ENCODE data around the gene MIER2. TPM values are rescaled to one million over a fixed set of nuclear protein-coding genes. Genes with fewer than 3 reads are reported as not detected.
A peak's percentile ranks its signal among the peaks of the same experiment; 100 is the strongest.

MIER2 gene
- polyA plus RNA-seq, 1 of the 3 experiments (the other 2 are of a cell fraction) = 15.9 TPM

DNA sequence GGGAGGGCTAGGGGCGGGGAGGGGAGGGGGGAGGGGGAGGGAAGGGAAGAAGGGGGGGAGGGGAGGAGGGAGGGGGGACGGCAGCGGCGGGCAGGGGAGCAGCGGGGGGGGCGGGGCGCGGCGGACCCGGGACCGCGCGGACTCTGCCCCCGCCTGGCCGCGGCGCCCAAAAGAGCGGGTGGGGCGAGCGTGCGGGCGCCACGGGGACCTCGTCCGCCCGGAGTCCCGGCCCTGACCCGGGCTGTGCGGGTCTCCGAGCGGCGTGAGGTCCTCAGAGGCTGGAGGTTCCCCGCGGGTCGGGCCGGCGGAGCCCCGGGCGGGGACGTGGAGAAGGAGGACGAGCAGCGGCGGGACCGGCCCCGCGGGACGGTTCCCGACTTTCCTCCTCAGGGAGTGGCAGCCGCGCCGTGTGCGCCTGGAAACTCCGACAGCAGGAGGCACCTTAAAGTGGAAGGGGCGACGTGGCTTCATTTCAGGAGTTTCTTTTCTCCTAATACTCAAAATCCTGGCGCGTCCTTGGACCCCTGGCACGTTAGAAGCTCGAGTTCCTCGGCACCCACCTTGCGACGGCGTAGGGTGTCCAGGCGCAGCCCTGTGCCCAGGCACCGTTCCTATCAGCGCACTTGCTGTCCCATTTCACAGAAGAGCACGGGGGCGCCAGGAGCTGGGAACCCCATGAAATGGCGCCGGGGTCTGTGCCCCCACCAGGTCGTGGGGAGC lies 52.9 kb downstream of the MIER2 start:
- Histone ChIP-seq H3K4me1 (ENCODE audit: control insufficient read depth in 1 of 2, insufficient read depth in 2 of 2, low read depth in 1 of 2, low read length in 1 of 2) (no peaks in the 10 kb centered on the region; a peak in 1 of 4 replicates), H3K9ac (no peak overlapping the region), H3K4me2 (no peak overlapping the region), H2AFZ (ENCODE audit: low read depth) (no peak overlapping the region), H3F3A (replicated peaks; ENCODE audit: insufficient read depth) (peaks cover 3% of the 10 kb centered on the region), H3K27ac (ENCODE audit: low read depth in 2 of 2, low read length in 1 of 2) (no peak overlapping the region), H3K4me3 (ENCODE audit: low read depth in 2 of 2, low read length in 1 of 2) (peak overlapping the region in 1 of 2 experiments; percentile 25; a peak in 2 of 4 replicates), H3K9me3 (no peaks in the 10 kb centered on the region), H4K20me1 (ENCODE audit: insufficient read depth) (no peaks in the 10 kb centered on the region), H3K36me3 (replicated peaks in 1 of 2; ENCODE audit: control insufficient read depth in 1 of 2, insufficient read depth in 2 of 2, low read length in 1 of 2) (no peaks in the 10 kb centered on the region), H3K9me2 (no peaks in the 10 kb centered on the region), H3K79me2 (ENCODE audit: insufficient read depth) (no peaks in the 10 kb centered on the region), H3K27me3 (ENCODE audit: insufficient read depth) (no peaks in the 10 kb centered on the region)
- DNase-seq = peak; percentile 77
- TF ChIP-seq RXRA (IDR thresholded peaks at IDR 0.05; ENCODE audit: borderline replicate concordance, low read depth) = no peak
- TF ChIP-seq SIN3A (IDR thresholded peaks at IDR 0.05; ENCODE audit: borderline replicate concordance, low read depth, low read length) = no peak
- no peak for TF ChIP-seq RCOR1 (IDR thresholded peaks at IDR 0.05; ENCODE audit: low read length)
- TF ChIP-seq, protein P1, sequence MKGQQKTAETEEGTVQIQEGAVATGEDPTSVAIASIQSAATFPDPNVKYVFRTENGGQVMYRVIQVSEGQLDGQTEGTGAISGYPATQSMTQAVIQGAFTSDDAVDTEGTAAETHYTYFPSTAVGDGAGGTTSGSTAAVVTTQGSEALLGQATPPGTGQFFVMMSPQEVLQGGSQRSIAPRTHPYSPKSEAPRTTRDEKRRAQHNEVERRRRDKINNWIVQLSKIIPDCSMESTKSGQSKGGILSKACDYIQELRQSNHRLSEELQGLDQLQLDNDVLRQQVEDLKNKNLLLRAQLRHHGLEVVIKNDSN (IDR thresholded peaks at IDR 0.05; ENCODE audit: borderline replicate concordance, low read depth) = no peak
- TF ChIP-seq RFX5 (IDR thresholded peaks at IDR 0.05; ENCODE audit: low read length) = no peak
- TF ChIP-seq, protein P2, sequence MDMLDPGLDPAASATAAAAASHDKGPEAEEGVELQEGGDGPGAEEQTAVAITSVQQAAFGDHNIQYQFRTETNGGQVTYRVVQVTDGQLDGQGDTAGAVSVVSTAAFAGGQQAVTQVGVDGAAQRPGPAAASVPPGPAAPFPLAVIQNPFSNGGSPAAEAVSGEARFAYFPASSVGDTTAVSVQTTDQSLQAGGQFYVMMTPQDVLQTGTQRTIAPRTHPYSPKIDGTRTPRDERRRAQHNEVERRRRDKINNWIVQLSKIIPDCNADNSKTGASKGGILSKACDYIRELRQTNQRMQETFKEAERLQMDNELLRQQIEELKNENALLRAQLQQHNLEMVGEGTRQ (IDR thresholded peaks at IDR 0.05; ENCODE audit: borderline replicate concordance, low read depth, low read length) = no peak
- no peak for TF ChIP-seq TCF12 (IDR thresholded peaks at IDR 0.05)
- no peak for TF ChIP-seq MEF2A (IDR thresholded peaks at IDR 0.05; ENCODE audit: borderline replicate concordance, low read depth)
- TF ChIP-seq, protein P3, sequence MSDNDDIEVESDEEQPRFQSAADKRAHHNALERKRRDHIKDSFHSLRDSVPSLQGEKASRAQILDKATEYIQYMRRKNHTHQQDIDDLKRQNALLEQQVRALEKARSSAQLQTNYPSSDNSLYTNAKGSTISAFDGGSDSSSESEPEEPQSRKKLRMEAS (IDR thresholded peaks at IDR 0.05; ENCODE audit: low read depth) = no peak
- no peak for TF ChIP-seq FOSL2 (IDR thresholded peaks at IDR 0.05; ENCODE audit: borderline replicate concordance, low read depth)
- TF ChIP-seq EZH2phosphoT487 (IDR thresholded peaks at IDR 0.05; ENCODE audit: borderline replicate concordance, low read depth) = no peak
- no peak for TF ChIP-seq SMC3 (IDR thresholded peaks at IDR 0.05; ENCODE audit: low read depth, low read length)
- TF ChIP-seq, protein P4, sequence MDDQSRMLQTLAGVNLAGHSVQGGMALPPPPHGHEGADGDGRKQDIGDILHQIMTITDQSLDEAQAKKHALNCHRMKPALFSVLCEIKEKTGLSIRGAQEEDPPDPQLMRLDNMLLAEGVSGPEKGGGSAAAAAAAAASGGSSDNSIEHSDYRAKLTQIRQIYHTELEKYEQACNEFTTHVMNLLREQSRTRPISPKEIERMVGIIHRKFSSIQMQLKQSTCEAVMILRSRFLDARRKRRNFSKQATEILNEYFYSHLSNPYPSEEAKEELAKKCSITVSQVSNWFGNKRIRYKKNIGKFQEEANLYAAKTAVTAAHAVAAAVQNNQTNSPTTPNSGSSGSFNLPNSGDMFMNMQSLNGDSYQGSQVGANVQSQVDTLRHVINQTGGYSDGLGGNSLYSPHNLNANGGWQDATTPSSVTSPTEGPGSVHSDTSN (IDR thresholded peaks at IDR 0.05) = no peak
- TF ChIP-seq ELF1 (IDR thresholded peaks at IDR 0.05) = no peak
- no peak for TF ChIP-seq FOXM1 (IDR thresholded peaks at IDR 0.05; ENCODE audit: low read depth)
- TF ChIP-seq, protein P5, sequence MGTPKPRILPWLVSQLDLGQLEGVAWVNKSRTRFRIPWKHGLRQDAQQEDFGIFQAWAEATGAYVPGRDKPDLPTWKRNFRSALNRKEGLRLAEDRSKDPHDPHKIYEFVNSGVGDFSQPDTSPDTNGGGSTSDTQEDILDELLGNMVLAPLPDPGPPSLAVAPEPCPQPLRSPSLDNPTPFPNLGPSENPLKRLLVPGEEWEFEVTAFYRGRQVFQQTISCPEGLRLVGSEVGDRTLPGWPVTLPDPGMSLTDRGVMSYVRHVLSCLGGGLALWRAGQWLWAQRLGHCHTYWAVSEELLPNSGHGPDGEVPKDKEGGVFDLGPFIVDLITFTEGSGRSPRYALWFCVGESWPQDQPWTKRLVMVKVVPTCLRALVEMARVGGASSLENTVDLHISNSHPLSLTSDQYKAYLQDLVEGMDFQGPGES (IDR thresholded peaks at IDR 0.05; ENCODE audit: low read depth, low read length) = no peak
- no peak for TF ChIP-seq NFIC (IDR thresholded peaks at IDR 0.05; ENCODE audit: borderline replicate concordance)
- no peak for TF ChIP-seq YY1 (IDR thresholded peaks at IDR 0.05; ENCODE audit: low read depth)
- ChIA-PET POLR2A (no interaction called here), CTCF (interaction anchor here (3.4 kb wide), 1 partner anchor 25 kb away, joined by 17 read pairs; no protein-coding TSS in a partner anchor)
- WGBS (ENCODE audit: low lambda C conversion rate) = 61% methylated on average over 24 of the region's 71 CpGs
